LHCN-M2 (cell line): ENCODE results near the gene PCCA. TPM values are rescaled to one million over a fixed set of nuclear protein-coding genes. Genes with fewer than 3 reads are reported as not detected.
"Not testable (repeated sequence)": the region's sequence is repeated elsewhere in the genome, so short reads cannot be mapped to it uniquely, and the experiment has no call there.

Source experiments
- DNase-seq: peaks from one replicate; pipeline ENCODE4 v3.0.0-alpha.2; 2012; ENCODE audit warnings: low read depth
- total RNA-seq: library from RNA; depleted of rRNA; stranded (reverse); fragments of >200 nt; gene quantifications from 2 replicates; pipeline ENCODE4 v1.2.3, GENCODE V29; 2014

The PCCA gene
- total RNA-seq, 1 experiment from 2014 or later = 10.5 TPM

DNA sequence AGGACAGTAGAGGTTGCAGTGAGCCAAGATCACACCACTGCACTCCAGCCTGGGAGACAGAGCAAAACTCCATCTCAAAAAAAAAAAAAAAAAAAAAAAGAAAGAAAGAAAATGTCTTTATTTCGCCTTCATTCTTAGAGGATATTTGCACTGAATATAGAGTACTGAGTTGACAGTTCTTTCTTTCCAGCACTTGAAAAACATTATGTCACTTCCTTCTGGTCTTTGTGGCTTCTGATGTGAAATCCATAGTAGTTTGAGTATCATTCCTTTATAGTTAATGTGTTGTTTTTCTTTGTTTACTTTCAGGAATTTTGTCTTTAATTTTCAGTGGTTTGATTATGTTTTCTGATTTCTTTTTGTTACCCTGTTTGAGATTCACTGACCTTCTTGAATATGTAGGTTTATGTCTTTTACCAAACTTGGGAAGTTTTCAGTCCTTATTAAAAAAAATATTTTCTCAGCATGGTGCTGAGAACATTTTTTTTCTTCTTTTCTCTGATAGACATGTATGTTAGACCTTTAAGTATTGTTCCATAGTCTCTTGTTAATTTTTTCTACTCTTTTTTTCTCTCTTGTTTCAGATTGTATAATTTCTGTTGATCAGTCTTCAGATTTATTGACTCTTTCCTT, 50.1 kb downstream of the PCCA start:
- DNase-seq = no peak

- no peak for DNase-seq
Observed at GRCh38 chr13:100139817-100140216, 50.9 kb downstream of the PCCA start.

DNA sequence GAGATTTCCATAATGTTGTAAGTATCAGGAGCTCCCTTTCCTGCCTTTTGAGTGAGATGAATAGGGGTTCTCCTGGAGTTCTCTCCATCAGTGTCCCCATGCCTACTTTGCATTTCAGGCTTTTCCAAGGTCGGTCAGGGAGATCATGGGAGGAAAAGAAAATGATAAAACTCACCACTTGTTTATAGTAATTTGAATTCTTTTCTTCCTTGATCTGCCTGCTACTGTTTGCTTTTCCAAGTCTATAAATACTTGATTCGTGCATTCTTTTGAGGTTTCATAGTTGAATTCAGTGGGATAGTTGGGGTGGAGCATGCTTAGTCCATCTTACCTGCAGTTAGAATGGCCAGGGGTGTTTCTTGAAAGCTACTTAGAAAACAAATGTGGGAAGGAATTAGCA, 51.5 kb downstream of the PCCA start:
- DNase-seq = no peak

DNA sequence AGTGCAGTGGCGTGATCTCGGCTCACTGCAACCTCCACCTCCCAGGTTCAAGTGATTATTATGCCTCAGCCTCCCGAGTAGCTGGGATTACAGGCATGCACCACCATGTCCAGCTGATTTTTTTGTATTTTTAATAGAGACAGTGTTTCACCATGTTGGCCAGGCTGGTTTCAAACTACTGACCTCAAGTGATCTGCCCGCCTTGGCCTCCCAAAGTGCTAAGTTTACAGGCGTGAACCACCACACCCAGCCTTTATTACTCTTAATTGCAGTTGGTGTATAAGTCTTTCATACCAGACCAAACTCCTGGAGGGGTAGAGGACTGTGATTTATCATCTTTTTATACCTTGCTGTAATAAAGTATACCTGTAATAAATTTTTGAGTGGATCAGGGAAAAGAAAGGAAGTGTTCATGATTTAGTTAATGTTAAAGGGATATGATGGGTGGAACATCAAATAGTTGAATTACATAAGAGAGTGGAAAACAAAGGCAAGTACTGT, 52.6 kb downstream of the PCCA start:
- not testable (repeated sequence) for DNase-seq

- DNase-seq = no peak
Observed at GRCh38 chr13:100146534-100146933, 57.6 kb downstream of the PCCA start.

GRCh38 chr13:100147825-100148224, 58.9 kb downstream of the PCCA start:
- DNase-seq = no peak

DNA sequence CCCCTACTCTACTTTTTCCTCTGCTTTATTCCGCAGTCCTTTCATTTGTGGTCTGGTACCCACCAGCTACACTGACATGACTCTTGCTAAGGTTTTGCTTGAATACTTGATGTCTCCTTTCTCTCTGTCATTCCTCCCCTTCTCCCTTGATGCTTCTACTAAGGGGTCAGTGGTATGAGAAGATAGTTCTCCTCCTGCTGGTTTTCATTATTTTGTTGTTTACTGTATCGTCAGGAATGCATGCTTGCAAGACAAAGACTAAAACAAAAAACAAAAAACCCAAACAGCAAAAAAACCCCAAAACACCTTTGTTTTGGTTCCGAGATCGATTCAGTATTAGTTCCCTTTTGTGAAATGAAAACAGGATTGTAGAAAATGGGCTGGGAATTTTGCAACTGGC, 59.5 kb downstream of the PCCA start:
- DNase-seq = no peak

- no peak for DNase-seq
Observed at GRCh38 chr13:100149389-100149788, 60.5 kb downstream of the PCCA start.

DNA sequence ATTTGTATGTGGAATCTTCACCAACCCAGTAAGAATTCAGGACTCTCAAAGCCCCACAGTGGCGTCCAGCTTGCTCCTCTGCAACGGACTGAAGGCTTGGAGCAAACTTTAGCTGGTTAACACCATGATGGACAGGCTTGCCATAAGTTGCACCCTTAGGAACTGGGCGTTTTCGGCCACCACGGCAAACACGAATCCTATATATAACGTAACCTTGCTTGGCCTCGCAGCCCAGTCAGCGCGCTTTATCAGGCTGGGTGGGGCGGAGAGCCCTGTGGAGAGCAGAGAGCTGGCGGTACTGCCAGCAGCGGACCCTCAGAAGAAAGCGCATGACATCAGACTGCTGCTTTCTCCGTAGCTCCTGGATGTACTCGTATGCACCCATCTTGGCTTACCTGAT, 61.8 kb downstream of the PCCA start:
- DNase-seq = not testable (repeated sequence)

- no peak for DNase-seq
Observed at GRCh38 chr13:100154842-100155416, 66.0 kb downstream of the PCCA start.

- peak; percentile 81 for DNase-seq
Observed at GRCh38 chr13:100156788-100157187, 67.9 kb downstream of the PCCA start.

GRCh38 chr13:100158569-100158968, 69.7 kb downstream of the PCCA start:
- DNase-seq = no peak

- no peak for DNase-seq
Observed at GRCh38 chr13:100159584-100159983, 70.7 kb downstream of the PCCA start.

- no peak for DNase-seq
Observed at GRCh38 chr13:100160450-100160849, 71.6 kb downstream of the PCCA start.

DNA sequence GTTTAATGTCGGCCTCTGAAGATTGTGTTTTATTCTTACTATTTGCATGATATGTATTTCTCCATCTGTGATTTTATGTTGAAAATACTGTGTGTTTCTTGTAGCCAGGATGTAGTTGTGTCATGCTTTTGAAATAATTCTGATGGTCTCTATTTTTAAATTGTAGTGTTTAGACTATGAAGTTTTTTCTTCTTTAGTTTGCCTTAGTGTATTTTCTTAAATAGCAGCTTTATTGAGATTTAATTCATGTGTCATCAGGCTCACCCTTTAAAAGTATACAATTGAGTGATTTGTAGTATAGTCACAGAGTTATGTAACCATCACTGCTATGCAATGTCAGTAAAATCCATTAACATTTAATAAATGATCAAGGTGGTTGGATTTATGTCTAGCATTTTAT, 74.5 kb downstream of the PCCA start:
- no peak for DNase-seq

GRCh38 chr13:100173203-100173602, 84.3 kb downstream of the PCCA start:
- DNase-seq = no peak

GRCh38 chr13:100174455-100174854, 85.6 kb downstream of the PCCA start:
- not testable (repeated sequence) for DNase-seq

DNA sequence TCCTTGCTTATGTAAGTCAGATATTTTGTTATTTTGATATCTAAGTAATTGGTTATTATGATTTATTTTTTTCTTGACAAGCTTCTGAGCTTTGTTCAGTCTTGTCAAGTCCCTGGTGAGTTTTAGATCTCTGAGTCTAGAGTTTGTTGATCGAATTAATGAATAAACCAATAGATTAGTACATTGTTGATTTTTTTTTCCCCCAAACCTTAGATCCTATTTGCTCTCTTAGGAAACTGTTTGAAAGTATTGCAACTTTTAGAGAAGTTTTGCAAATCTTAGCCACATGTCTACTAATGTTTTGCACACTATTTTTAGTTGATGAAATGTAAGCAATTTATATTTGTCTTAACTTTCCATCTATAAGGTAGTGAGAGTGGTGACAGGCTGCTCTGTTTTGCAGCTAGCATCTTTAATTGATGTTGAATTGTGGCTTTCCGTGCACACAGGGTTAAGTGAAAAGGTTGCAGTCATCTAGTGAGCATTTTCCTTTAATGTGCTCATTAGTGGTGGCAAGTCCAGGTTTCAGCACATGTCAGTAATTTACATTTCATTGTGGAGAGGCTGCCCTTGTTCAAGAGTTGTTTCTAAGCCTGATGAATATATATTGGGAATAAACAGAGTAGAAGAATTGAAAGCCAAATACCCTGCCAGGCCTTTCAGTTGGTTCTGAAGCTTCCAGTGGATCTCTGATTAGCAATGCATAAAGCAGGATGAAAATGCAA, 86.3 kb downstream of the PCCA start:
- no peak for DNase-seq

DNA sequence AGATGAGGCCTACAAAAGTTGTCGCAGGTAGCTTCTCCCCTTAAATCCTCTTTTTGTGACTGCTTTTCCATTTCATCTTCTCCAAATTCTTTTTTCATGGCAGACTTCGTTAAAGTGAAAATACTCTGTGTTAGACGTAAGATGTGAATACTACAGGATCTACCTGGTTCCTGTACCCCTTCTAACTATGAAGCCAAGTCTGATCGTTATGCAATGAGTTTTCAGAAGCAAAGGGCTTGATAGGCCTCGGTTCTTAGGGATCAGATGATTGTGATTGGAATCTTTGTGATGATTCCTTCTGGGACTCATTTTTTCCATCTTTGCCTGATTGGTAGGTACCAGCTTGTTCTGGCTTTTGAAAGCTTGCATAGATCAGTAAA, 86.9 kb downstream of the PCCA start:
- DNase-seq = no peak

DNA sequence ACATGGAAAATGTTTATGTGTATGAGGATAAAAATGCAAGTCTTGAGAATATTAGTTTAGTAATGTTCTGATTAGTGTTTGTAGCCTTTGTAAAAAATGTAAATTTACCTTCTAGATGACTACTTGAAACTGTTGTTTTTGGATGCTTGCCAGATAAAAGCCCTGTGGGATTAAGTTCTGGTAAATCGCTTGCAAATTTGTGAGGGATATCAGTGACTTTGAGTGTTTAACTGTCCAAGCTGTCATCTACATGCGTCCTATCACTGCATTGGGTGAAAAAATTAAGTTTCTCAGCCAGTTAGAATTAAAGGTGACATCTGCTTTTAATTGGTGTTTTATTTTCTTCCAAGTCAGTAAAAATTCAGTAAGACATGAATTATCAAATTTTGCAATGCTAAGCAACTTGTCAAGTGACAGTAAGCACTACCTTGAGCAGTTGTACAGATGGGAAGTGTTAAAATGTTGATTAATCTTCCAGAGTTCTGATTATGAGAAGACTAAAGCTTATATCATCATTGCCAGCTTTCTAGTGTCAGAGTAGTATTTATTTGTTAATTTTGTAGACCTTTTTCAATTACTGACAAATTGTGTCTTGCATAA, 88.0 kb downstream of the PCCA start:
- peak; percentile 64 for DNase-seq

DNA sequence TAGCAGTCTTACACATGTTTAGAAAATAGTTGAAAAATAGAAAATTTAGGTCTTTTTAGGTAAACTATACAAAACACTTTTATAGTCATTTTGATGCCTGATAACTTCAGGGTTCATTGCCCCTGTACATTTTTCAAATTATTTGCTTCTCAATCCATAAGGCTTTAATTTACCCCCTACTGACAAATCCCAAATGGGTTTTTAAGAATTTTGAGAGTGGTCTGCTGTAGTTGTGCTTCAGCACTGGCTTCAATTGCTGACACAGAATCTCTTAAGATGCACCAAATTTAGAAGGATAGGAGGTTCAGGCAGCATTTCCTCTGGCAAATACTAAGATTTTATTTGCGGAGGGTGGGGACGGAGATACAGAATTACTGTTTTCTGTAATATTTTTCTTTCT, 89.4 kb downstream of the PCCA start:
- no peak for DNase-seq

- no peak for DNase-seq
Observed at GRCh38 chr13:100179276-100179675, 90.4 kb downstream of the PCCA start.
